ENCODE data around the gene BMPER.

- no peak for TF ChIP-seq POLR2A (IDR thresholded peaks at IDR 0.05)
- no peak for TF ChIP-seq CTCF (IDR thresholded peaks at IDR 0.05)
These were observed 248.4 kb downstream of the BMPER start for GRCh38 chr7:34153656-34154270.

Measured in testis (tissue), 2 donors.